Medulla oblongata (tissue), 1 donor: ENCODE results near the gene MRTO4.
"Not testable (repeated sequence)": the region's sequence is repeated elsewhere in the genome, so short reads cannot be mapped to it uniquely, and the experiment has no call there.

ENCODE experiments used
- DNase-seq: peaks from one replicate; pipeline ENCODE4 v3.0.0-alpha.2; 2015; ENCODE audit errors: extremely low spot score

The MRTO4 gene

GRCh38 chr1:19251305-19252196 is at the start of gene MRTO4, which contains the start of gene EMC1:
Gene MRTO4, plus strand, starts transcription at chr1:19251805. Its CDS starts 31 bp downstream, at chr1:19251836.
Gene EMC1, minus strand, starts transcription at chr1:19251524. Its CDS starts 15 bp downstream, at chr1:19251509.
- DNase-seq = peak; percentile 85

GRCh38 chr1:19202396-19202795 is 49.2 kb upstream of the MRTO4 start:
- DNase-seq = no peak

GRCh38 chr1:19203440-19203839 is 48.2 kb upstream of the MRTO4 start:
- DNase-seq = peak; percentile 48

- no peak for DNase-seq
Measured at GRCh38 chr1:19204446-19205266, 46.9 kb upstream of the MRTO4 start.

GRCh38 chr1:19205403-19205802 is 46.2 kb upstream of the MRTO4 start:
- no peak for DNase-seq

GRCh38 chr1:19205845-19206244 is 45.8 kb upstream of the MRTO4 start:
- DNase-seq = no peak

GRCh38 chr1:19206947-19207346 is 44.7 kb upstream of the MRTO4 start:
- DNase-seq = no peak

- DNase-seq = no peak
Measured at GRCh38 chr1:19208710-19209438, 42.7 kb upstream of the MRTO4 start.

- peak; percentile 36 for DNase-seq
Measured at GRCh38 chr1:19209439-19209989, 42.1 kb upstream of the MRTO4 start.

- peak; percentile 95 for DNase-seq
Measured at GRCh38 chr1:19209990-19210771, 41.4 kb upstream of the MRTO4 start, which contains the start of gene UBR4. Gene UBR4, minus strand, starts transcription at chr1:19210266. Its CDS starts 18 bp downstream, at chr1:19210248.

GRCh38 chr1:19210772-19211549 is 40.6 kb upstream of the MRTO4 start:
- peak; percentile 23 for DNase-seq

- DNase-seq = no peak
Measured at GRCh38 chr1:19212167-19212566, 39.4 kb upstream of the MRTO4 start.

- DNase-seq = no peak
Measured at GRCh38 chr1:19213580-19213979, 38.0 kb upstream of the MRTO4 start.

GRCh38 chr1:19216585-19216984 is 35.0 kb upstream of the MRTO4 start:
- DNase-seq = not testable (repeated sequence)

- no peak for DNase-seq
Measured at GRCh38 chr1:19219451-19219850, 32.2 kb upstream of the MRTO4 start.

GRCh38 chr1:19220080-19220846 is 31.3 kb upstream of the MRTO4 start:
- DNase-seq = no peak

- no peak for DNase-seq
Measured at GRCh38 chr1:19220991-19221390, 30.6 kb upstream of the MRTO4 start.

GRCh38 chr1:19222573-19222972 is 29.0 kb upstream of the MRTO4 start:
- DNase-seq = no peak
